ENCODE measurements around the gene LAMB1.

Gene LAMB1

GRCh38 chr7:107969856-107970255 is 33.1 kb downstream of the LAMB1 start:
- CTCF ChIA-PET = interaction anchor here (2.3 kb wide), 1 partner anchor 176 kb away, joined by 6 read pairs; no protein-coding TSS in a partner anchor

GRCh38 chr7:107968449-107968848 is 34.5 kb downstream of the LAMB1 start:
- POLR2A ChIA-PET = no interaction called here
- CTCF ChIA-PET = interaction anchor here (0.8 to 2.3 kb wide), 3 partner anchors 13 to 178 kb away, joined by 3 to 6 read pairs (median 4); no protein-coding TSS in a partner anchor
- DNase-seq (ENCODE audit: low read depth, low spot score) = no peak
- no peak overlapping the region for H3K4me3 ChIP-seq (ENCODE audit: low read depth, low read length)
- TF ChIP-seq CTCF (IDR thresholded peaks at IDR 0.05; ENCODE audit: insufficient read depth, low read length, missing control alignments) = no peak

More at GRCh38 chr7:107969856-107970255, 33.1 kb downstream of the LAMB1 start:
- no peak overlapping the region for H3K4me3 ChIP-seq (ENCODE audit: low read depth, low read length)
- no peak for TF ChIP-seq CTCF (IDR thresholded peaks at IDR 0.05; ENCODE audit: insufficient read depth, low read length, missing control alignments)
- POLR2A ChIA-PET = interaction anchor here (1.0 kb wide), 1 partner anchor 17 kb away, joined by 3 read pairs; no protein-coding TSS in a partner anchor
- no peak for DNase-seq (ENCODE audit: low read depth, low spot score)

- no peak for DNase-seq (ENCODE audit: low read depth, low spot score)
- no peak overlapping the region for H3K4me3 ChIP-seq (ENCODE audit: low read depth, low read length)
- ChIA-PET POLR2A (interaction anchor here (0.6 to 2.1 kb wide), 3 partner anchors 15 to 236 kb away, joined by 3 to 8 read pairs (median 4); no protein-coding TSS in a partner anchor), CTCF (interaction anchor here (1.0 to 2.3 kb wide), 4 partner anchors 8 to 15 kb away, joined by 4 to 7 read pairs (median 4); no protein-coding TSS in a partner anchor)
- TF ChIP-seq CTCF (IDR thresholded peaks at IDR 0.05; ENCODE audit: insufficient read depth, low read length, missing control alignments) = no peak
Measured at GRCh38 chr7:107967420-107967819, 35.5 kb downstream of the LAMB1 start.

- ChIA-PET POLR2A (interaction anchor here (0.6 to 2.1 kb wide), 3 partner anchors 14 to 237 kb away, joined by 3 to 8 read pairs (median 4); no protein-coding TSS in a partner anchor), CTCF (interaction anchor here (0.7 to 2.3 kb wide), 12 partner anchors 9 to 179 kb away, joined by 3 to 8 read pairs (median 4); no protein-coding TSS in a partner anchor)
- TF ChIP-seq CTCF (IDR thresholded peaks at IDR 0.05; ENCODE audit: insufficient read depth, low read length, missing control alignments) = no peak
- peak; percentile 63 for DNase-seq (ENCODE audit: low read depth, low spot score)
- no peak overlapping the region for H3K4me3 ChIP-seq (ENCODE audit: low read depth, low read length)
Measured at GRCh38 chr7:107966711-107967110, 36.2 kb downstream of the LAMB1 start.

GRCh38 chr7:107964510-107964909 is 38.5 kb downstream of the LAMB1 start:
- CTCF ChIA-PET = interaction anchor here (1.1 kb wide), 1 partner anchor 182 kb away, joined by 3 read pairs; no protein-coding TSS in a partner anchor
- POLR2A ChIA-PET = interaction anchor here (0.9 kb wide), 1 partner anchor 10 kb away, joined by 3 read pairs; no protein-coding TSS in a partner anchor
- DNase-seq (ENCODE audit: low read depth, low spot score) = no peak

More at GRCh38 chr7:107964510-107964909, 38.5 kb downstream of the LAMB1 start:
- H3K4me3 ChIP-seq (ENCODE audit: low read depth, low read length) = no peak overlapping the region
- no peak for TF ChIP-seq CTCF (IDR thresholded peaks at IDR 0.05; ENCODE audit: insufficient read depth, low read length, missing control alignments)
